ENCODE results near the gene CERS6. TPM values are rescaled to one million over a fixed set of nuclear protein-coding genes. Genes with fewer than 3 reads are reported as not detected.

The CERS6 gene
- total and polyA plus RNA-seq, 2 of the 8 experiments (the other 6 are each of a cell fraction or from before 2014, with no cell fraction given) = 6.8 to 28.2 TPM

DNA sequence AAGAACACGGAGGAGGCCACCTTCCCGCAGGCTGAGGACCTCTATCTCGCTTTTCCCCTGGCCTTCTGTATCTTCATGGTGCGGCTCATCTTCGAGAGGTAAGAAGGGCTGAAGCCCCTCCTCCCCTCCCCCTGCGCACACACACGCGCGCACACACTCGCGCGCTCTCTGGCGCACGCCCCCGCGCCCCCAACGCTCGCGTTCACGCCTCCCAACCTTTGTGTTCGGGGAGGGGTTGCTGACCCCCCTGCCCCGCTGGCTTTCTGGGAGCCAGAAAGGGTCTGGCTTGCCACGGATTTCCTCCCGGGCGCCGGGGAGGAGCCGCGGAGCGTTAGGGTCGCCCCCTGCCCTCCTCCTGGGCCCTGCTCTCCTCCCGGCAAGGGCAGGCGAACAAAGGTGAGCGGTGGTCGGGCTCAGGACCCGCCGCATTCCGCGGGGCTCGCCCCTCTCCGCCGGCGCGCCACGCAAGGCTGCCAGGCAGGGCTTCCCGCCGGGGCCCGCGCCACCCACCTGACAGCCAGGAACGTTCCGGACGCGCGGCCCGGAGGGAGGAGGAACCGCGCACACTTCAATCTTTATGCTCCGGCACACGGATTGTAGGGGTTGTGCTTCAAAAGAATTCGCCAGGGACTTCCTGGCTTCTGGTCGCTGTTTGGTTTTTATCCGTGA is 583 bp downstream of the CERS6 start (continued):
- TF ChIP-seq, protein P1, sequence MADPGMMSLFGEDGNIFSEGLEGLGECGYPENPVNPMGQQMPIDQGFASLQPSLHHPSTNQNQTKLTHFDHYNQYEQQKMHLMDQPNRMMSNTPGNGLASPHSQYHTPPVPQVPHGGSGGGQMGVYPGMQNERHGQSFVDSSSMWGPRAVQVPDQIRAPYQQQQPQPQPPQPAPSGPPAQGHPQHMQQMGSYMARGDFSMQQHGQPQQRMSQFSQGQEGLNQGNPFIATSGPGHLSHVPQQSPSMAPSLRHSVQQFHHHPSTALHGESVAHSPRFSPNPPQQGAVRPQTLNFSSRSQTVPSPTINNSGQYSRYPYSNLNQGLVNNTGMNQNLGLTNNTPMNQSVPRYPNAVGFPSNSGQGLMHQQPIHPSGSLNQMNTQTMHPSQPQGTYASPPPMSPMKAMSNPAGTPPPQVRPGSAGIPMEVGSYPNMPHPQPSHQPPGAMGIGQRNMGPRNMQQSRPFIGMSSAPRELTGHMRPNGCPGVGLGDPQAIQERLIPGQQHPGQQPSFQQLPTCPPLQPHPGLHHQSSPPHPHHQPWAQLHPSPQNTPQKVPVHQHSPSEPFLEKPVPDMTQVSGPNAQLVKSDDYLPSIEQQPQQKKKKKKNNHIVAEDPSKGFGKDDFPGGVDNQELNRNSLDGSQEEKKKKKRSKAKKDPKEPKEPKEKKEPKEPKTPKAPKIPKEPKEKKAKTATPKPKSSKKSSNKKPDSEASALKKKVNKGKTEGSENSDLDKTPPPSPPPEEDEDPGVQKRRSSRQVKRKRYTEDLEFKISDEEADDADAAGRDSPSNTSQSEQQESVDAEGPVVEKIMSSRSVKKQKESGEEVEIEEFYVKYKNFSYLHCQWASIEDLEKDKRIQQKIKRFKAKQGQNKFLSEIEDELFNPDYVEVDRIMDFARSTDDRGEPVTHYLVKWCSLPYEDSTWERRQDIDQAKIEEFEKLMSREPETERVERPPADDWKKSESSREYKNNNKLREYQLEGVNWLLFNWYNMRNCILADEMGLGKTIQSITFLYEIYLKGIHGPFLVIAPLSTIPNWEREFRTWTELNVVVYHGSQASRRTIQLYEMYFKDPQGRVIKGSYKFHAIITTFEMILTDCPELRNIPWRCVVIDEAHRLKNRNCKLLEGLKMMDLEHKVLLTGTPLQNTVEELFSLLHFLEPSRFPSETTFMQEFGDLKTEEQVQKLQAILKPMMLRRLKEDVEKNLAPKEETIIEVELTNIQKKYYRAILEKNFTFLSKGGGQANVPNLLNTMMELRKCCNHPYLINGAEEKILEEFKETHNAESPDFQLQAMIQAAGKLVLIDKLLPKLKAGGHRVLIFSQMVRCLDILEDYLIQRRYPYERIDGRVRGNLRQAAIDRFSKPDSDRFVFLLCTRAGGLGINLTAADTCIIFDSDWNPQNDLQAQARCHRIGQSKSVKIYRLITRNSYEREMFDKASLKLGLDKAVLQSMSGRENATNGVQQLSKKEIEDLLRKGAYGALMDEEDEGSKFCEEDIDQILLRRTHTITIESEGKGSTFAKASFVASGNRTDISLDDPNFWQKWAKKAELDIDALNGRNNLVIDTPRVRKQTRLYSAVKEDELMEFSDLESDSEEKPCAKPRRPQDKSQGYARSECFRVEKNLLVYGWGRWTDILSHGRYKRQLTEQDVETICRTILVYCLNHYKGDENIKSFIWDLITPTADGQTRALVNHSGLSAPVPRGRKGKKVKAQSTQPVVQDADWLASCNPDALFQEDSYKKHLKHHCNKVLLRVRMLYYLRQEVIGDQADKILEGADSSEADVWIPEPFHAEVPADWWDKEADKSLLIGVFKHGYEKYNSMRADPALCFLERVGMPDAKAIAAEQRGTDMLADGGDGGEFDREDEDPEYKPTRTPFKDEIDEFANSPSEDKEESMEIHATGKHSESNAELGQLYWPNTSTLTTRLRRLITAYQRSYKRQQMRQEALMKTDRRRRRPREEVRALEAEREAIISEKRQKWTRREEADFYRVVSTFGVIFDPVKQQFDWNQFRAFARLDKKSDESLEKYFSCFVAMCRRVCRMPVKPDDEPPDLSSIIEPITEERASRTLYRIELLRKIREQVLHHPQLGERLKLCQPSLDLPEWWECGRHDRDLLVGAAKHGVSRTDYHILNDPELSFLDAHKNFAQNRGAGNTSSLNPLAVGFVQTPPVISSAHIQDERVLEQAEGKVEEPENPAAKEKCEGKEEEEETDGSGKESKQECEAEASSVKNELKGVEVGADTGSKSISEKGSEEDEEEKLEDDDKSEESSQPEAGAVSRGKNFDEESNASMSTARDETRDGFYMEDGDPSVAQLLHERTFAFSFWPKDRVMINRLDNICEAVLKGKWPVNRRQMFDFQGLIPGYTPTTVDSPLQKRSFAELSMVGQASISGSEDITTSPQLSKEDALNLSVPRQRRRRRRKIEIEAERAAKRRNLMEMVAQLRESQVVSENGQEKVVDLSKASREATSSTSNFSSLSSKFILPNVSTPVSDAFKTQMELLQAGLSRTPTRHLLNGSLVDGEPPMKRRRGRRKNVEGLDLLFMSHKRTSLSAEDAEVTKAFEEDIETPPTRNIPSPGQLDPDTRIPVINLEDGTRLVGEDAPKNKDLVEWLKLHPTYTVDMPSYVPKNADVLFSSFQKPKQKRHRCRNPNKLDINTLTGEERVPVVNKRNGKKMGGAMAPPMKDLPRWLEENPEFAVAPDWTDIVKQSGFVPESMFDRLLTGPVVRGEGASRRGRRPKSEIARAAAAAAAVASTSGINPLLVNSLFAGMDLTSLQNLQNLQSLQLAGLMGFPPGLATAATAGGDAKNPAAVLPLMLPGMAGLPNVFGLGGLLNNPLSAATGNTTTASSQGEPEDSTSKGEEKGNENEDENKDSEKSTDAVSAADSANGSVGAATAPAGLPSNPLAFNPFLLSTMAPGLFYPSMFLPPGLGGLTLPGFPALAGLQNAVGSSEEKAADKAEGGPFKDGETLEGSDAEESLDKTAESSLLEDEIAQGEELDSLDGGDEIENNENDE (IDR thresholded peaks at IDR 0.05; ENCODE audit: insufficient replicate concordance, low read length) = no peak
- TF ChIP-seq ZNF274 (IDR thresholded peaks at IDR 0.05; ENCODE audit: borderline replicate concordance, extremely low read depth, low read length) = no peak
- no peak for TF ChIP-seq JUN (IDR thresholded peaks at IDR 0.05; ENCODE audit: low read depth, low read length)
- no peak for TF ChIP-seq CEBPB (IDR thresholded peaks at IDR 0.05; ENCODE audit: low read depth, low read length)
- peak in 1 of 2 experiments; percentile 52; a peak in 1 of 4 replicates for TF ChIP-seq SIN3A (conservative IDR thresholded peaks at IDR 0.05 in 1 of 2, IDR thresholded peaks at IDR 0.05 in 1 of 2; ENCODE audit: low read depth in 1 of 2, low read length in 2 of 2)
- TF ChIP-seq, protein P2, sequence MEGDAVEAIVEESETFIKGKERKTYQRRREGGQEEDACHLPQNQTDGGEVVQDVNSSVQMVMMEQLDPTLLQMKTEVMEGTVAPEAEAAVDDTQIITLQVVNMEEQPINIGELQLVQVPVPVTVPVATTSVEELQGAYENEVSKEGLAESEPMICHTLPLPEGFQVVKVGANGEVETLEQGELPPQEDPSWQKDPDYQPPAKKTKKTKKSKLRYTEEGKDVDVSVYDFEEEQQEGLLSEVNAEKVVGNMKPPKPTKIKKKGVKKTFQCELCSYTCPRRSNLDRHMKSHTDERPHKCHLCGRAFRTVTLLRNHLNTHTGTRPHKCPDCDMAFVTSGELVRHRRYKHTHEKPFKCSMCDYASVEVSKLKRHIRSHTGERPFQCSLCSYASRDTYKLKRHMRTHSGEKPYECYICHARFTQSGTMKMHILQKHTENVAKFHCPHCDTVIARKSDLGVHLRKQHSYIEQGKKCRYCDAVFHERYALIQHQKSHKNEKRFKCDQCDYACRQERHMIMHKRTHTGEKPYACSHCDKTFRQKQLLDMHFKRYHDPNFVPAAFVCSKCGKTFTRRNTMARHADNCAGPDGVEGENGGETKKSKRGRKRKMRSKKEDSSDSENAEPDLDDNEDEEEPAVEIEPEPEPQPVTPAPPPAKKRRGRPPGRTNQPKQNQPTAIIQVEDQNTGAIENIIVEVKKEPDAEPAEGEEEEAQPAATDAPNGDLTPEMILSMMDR (IDR thresholded peaks at IDR 0.05; ENCODE audit: control extremely low read depth in 1 of 3, insufficient read depth in 1 of 3, low read depth in 1 of 3, low read length in 3 of 3) = no peak
